ENCODE measurements around the gene CEP112. TPM values are rescaled to one million over a fixed set of nuclear protein-coding genes. Genes with fewer than 3 reads are reported as not detected.

The CEP112 gene
- total RNA-seq, 2 experiments from 2014 or later: 1.2 to 1.5 TPM

DNA sequence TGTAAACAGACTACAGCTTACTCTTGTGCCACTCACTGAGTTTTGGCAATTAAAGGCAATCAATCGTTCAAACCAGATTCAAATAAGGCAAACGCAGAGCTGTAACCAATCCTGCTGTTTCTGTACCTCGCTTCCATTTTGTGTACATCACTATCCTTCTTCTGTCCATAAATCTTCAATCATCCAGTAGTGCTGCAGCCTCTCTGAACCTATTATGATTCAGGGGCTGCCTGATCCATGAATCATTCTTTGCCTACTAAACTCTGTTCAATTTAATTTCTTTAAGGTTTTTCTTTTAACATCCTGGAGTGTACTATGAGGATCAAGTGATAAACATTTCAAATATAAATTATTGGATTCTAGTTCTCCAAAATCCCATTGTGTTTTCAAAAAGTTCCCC lies 93.9 kb downstream of the CEP112 start:
- ATAC-seq (no peak), DNase-seq (no peak)
- ChIA-PET POLR2A (no interaction called here), CTCF (no interaction called here)
- Mint-ChIP-seq H3K9me3 (no peaks in the 10 kb centered on the region), H3K4me1 (ENCODE audit: low read depth) (no peaks in the 10 kb centered on the region), H3K27ac (no peak overlapping the region), H3K4me3 (no peak overlapping the region), H3K27me3 (peaks cover 1% of the 10 kb centered on the region), H3K36me3 (ENCODE audit: low read depth) (no peaks in the 10 kb centered on the region)
- TF ChIP-seq, protein P1, sequence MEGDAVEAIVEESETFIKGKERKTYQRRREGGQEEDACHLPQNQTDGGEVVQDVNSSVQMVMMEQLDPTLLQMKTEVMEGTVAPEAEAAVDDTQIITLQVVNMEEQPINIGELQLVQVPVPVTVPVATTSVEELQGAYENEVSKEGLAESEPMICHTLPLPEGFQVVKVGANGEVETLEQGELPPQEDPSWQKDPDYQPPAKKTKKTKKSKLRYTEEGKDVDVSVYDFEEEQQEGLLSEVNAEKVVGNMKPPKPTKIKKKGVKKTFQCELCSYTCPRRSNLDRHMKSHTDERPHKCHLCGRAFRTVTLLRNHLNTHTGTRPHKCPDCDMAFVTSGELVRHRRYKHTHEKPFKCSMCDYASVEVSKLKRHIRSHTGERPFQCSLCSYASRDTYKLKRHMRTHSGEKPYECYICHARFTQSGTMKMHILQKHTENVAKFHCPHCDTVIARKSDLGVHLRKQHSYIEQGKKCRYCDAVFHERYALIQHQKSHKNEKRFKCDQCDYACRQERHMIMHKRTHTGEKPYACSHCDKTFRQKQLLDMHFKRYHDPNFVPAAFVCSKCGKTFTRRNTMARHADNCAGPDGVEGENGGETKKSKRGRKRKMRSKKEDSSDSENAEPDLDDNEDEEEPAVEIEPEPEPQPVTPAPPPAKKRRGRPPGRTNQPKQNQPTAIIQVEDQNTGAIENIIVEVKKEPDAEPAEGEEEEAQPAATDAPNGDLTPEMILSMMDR (IDR thresholded peaks at IDR 0.05): no peak
- intact Hi-C loops (cut with micrococcal nuclease): no loop called here

DNA sequence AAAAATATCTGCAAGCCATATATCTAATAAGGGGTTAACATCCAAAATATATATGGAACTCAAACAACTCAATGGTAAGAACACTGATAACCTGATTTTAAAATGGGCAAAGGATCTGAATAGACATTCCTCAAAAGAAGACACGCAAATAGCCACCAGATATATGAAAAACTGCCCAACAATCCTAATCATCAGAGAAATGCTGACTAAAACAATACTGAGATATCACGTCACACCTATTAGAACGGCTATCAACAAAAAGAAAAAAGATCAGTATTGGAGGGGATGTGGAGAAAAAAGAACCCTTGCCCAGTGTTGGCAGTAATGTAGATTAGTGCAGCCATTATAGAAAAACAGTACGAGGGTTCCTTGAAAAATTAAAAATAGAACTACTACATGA lies 97.2 kb downstream of the CEP112 start:
- peaks cover 1% of the 10 kb centered on the region for H3K9me3 Mint-ChIP-seq
- POLR2A ChIA-PET: interaction anchor here (0.7 kb wide), 1 partner anchor 136 kb away, joined by 3 read pairs; no protein-coding TSS in a partner anchor
- DNase-seq (no peak), ATAC-seq (no peak)
- intact Hi-C loops (cut with micrococcal nuclease): no loop called here
- TF ChIP-seq, protein P1 (IDR thresholded peaks at IDR 0.05): no peak
- CTCF ChIA-PET: no interaction called here
- H3K27me3 Mint-ChIP-seq: peaks cover 1% of the 10 kb centered on the region
- no peak overlapping the region for H3K27ac Mint-ChIP-seq
- H3K36me3 Mint-ChIP-seq (ENCODE audit: low read depth): no peaks in the 10 kb centered on the region
- no peak overlapping the region for H3K4me3 Mint-ChIP-seq
- H3K4me1 Mint-ChIP-seq (ENCODE audit: low read depth): no peaks in the 10 kb centered on the region

DNA sequence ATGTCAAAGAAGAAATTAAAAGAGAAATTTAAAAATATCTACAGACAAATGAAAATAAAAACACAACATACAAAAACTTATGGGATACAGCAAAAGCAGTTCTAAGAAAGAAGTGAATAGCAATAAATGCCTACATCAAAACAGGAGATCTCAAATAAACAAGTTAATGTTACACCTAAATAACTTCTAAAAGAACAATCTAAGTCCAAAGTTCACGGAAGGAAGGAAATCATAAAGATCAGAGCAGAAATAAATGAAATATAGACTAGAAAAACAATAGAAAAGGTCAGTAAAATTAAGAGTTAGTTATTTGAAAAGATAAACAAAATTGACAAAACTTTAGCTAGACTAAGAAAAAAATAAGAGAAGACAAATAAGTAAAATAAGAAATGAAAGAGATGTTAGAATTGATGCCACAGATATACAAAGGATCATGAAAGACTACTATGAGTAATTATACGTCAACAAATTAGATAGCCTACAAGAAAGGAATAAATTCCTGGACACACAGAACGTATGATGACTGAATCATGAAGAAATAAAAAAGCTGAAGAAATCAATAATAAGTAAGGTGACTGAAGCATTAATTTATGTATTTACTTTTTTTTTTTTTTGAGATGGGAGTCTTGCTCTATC lies 100.4 kb downstream of the CEP112 start:
- CTCF ChIA-PET: no interaction called here
- TF ChIP-seq, protein P1 (IDR thresholded peaks at IDR 0.05): no peak
- no peak for DNase-seq
- POLR2A ChIA-PET: no interaction called here
- no peaks in the 10 kb centered on the region for H3K36me3 Mint-ChIP-seq (ENCODE audit: low read depth)
- no peak overlapping the region for H3K4me3 Mint-ChIP-seq
- no peak overlapping the region for H3K27ac Mint-ChIP-seq
- intact Hi-C loops (cut with micrococcal nuclease): no loop called here
- peaks cover 1% of the 10 kb centered on the region for H3K27me3 Mint-ChIP-seq
- ATAC-seq: no peak
- H3K4me1 Mint-ChIP-seq (ENCODE audit: low read depth): no peaks in the 10 kb centered on the region
- H3K9me3 Mint-ChIP-seq: peaks cover 7% of the 10 kb centered on the region

DNA sequence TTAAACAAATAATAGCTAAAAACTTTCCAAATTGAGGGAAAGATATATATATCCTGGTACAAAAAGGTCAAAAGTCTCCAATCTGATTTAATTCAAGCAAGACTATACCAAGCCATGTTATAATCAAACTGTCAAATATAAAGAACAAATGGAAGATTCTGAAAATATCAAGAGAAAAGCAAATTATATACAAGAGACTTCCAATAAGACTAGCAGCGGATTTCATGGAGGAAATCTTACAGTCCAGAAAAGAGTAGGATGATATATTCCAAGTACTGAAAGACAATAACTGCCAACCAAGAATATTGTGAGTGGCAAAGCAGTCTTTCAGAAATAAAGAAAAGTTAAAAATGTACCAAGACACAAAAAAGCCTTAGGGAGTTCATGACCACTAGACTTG lies 102.2 kb downstream of the CEP112 start:
- POLR2A ChIA-PET: no interaction called here
- Mint-ChIP-seq H3K27me3 (peaks cover 1% of the 10 kb centered on the region), H3K36me3 (ENCODE audit: low read depth) (no peaks in the 10 kb centered on the region), H3K4me1 (ENCODE audit: low read depth) (no peaks in the 10 kb centered on the region), H3K4me3 (no peak overlapping the region), H3K9me3 (peaks cover 7% of the 10 kb centered on the region), H3K27ac (no peak overlapping the region)
- ATAC-seq: no peak
- CTCF ChIA-PET: interaction anchor here (0.6 kb wide), 1 partner anchor 54 kb away, joined by 3 read pairs; no protein-coding TSS in a partner anchor
- DNase-seq: no peak
- intact Hi-C loops (cut with micrococcal nuclease): no loop called here
- TF ChIP-seq, protein P1 (IDR thresholded peaks at IDR 0.05): no peak

DNA sequence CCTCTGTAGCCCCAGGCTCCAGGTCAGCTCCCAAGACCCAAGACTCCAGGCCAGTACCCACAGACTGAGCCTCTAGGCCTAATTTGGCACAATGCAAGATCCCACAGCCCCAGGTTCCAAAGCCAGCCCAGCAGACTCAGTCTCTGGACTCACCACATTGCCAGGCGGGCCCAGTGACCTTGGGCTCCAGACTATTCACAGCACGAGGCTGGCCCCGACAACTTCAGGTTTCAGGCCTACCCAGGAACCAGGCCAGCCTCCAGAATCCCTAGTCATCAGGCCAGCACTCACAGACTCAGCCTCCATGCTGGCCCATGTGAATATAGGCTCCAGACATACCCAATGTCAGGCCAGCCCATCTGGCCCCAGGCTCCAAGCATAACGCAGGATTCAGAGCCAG lies 103.8 kb downstream of the CEP112 start:
- Mint-ChIP-seq H3K27me3 (peaks cover 2% of the 10 kb centered on the region), H3K4me1 (ENCODE audit: low read depth) (no peaks in the 10 kb centered on the region), H3K4me3 (no peak overlapping the region), H3K36me3 (ENCODE audit: low read depth) (no peaks in the 10 kb centered on the region), H3K9me3 (peaks cover 7% of the 10 kb centered on the region), H3K27ac (no peak overlapping the region)
- TF ChIP-seq, protein P1 (IDR thresholded peaks at IDR 0.05): no peak
- DNase-seq (no peak), ATAC-seq (no peak)
- POLR2A ChIA-PET: no interaction called here
- intact Hi-C loops (cut with micrococcal nuclease): no loop called here
- CTCF ChIA-PET: no interaction called here

All from activated CD8-positive, alpha-beta T cell treated with anti-CD3 and anti-CD28 coated beads for 36 hours (primary cell).